Left cardiac atrium (tissue), 4 donors: Measurements from ENCODE around the gene GLIPR2. TPM values are rescaled to one million over a fixed set of nuclear protein-coding genes. Genes with fewer than 3 reads are reported as not detected.

Source experiments
- ATAC-seq, 2 donors: fragments of 200-7000 bp; cut with Tn5 transposase; one replicate each; pipeline ENCODE4 v1.9.1; 2020; ENCODE audit warnings: mild to moderate bottlenecking in 2 of 2, moderate library complexity in 2 of 2
- DNase-seq: peaks from one replicate; pipeline ENCODE4 v3.0.0-alpha.2; 2020
- intact Hi-C, 2 donors: fragments of 100-400 bp; cut with DNase I; formaldehyde crosslinking; loops; one replicate each; pipeline versions ENCODE4 v1.14.1 to v1.15.1; 2022 to 2023
- total RNA-seq, 2 donors: library from RNA; stranded (reverse); fragmentation: NEBNext Ultra II Directional; extraction: Animal tissue kit (Norgen Biotek cat#: 25700); gene quantifications; one replicate each; pipeline ENCODE4 v1.2.1, GENCODE V29; 2021
- donor health status: DM: no; HTN: yes; CAD: no.
- donor health status: DM: no; HTN: yes; CAD: no; lungs with severe emphysema.
- donor health status: DM: yes; HTN: yes; CAD: no.
- donor health status: Dilated cardiomyopathy.

GLIPR2 gene
- total RNA-seq, 2 donors from 2014 or later, result 14.7 to 19.7 TPM

DNA sequence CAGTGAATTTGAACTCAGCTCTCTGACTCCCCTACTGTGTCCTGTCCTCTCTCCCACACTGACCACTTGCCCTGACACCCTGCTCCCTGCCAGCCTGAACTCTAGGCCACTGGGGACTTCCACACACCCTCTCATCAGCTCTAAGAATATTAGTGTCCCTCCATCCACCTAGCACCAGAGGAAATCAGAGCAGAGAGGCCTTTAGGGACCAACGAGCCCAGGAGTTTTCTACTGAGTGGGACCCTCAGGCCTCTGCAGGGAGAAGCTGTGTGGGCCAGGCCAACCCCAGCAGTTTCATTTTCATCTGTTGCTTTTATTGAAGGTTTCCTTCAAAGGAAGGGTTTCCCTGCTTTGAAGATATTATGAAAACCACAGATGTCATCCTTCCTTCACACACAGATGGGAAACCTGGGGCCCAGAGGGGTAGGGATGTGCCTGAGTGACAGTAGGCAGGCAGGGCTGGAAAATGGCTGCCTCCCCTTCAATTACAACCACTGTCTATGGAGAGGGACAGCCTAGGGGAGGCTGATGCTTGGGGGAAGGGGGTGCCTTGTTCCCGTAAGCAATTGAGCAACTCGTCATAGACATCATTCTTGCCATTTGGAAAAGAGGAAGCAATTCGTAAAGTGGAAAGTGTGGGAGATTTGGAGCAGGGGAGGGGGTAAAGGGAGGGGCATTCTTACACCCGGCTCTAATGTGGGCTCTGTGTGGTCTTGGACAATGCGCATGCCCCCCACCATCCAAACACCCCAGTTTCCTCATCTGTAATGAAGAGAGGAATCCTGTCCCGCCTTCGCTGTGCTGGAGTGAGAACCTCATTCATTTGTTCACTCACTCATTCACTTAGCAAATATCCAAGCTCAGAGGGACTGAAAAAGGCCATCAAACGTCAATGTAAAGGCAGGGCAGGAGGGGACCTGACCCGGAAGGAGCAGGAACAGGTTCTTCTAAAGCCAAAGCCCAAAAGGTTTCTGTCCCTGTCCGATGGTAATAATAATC lies 3.9 kb downstream of the GLIPR2 start:
- no peak for DNase-seq
- intact Hi-C loops, result no loop called here
- no peak for ATAC-seq

DNA sequence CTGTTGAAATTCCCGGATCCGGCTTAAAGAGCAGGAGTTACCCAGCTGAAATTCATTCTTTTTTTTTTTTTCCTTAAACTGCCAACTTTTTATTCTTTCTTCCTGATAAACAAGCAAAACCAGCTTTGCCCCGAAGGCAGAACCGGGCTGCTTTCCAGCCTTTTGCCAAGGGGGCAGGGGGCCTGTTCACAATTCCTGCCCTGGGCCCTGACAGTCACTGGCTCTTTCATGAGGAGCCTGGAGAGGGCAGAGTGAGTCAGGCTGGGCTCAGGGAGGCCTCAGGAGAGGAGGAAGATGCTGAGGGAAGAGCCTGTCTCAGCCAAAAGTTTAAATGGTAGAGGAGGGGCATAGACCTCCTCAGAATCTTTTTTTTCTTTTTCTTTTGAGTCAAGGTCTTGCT lies 4.8 kb downstream of the GLIPR2 start:
- ATAC-seq (no peak), DNase-seq (no peak)
- intact Hi-C loops, result no loop called here

DNA sequence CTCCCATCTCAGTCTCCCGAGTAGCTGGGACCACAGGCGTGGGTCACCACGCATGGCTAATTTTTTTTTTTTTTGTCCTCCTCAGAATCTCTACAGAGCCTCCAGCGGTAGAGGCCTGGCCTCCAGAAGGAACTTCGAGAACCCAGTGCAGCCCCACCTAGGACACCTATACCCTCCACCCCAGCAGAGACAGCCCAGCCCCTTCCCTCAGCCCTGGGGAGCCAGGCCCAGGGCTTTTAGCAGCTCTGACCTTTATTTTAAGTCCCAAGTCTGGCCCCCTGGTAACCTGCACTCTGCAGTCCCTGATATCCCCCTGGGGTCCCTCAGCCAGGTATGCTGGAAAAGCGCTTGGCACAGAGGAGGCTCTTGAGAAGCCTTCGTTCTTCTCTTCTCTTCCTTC lies 5.2 kb downstream of the GLIPR2 start:
- intact Hi-C loops, result no loop called here
- no peak for ATAC-seq
- DNase-seq, result no peak

DNA sequence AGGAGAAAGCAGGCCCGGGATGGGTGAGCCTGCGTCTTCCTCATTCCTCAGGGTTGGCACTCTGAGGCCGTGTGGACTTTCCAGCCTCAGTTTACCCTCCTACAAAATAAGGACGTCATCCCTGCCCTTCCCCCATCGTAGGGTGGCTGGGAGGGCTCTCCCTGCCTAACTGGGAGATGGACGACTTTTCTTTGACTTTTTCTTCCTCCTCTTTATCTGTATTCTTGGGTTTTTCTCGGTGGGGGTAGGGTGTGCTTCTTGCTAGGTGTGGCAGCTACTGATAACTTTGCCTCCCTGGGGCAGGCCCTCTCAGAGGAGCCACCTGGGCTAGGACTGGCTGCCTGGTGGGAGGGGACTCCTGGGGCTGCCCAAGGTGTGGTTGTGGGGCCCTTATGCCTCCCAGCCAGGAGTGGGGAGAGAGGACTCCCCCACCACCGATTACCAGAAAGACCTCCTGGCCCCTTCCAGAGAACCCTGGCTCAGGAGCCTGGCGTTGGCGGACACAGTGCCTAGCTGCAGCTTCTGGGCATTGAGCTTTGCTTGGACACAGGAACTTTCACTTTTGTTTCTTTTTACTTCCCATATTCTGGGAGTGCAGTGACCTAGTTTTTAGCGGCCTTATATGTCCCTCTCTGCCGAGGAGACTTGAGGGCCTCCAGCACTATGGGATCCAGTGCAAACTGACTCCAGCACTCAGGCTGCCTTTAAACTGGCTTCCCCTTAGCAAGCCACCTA lies 6.1 kb downstream of the GLIPR2 start:
- DNase-seq (no peak), ATAC-seq (peak; percentile 33 to 68)
- intact Hi-C loops, result no loop called here

DNA sequence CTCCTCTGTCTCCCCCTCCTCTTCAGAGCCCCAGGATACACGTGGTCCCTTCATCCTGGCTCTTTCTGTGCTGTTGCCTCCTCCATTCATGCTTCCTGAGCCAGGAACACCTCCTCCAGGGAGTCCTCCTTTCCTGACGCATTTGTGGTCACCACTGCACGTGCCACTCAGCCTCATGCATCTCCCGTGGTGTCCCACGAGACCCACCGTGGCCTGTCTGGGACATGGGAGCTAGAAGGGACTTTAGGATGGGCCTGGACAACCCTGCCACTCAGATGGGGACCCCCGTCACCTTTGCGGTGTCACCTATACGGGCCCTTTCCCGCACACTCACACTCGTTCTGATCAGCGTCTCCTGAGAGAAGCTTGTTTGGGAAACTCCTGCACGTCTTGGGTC lies 6.7 kb downstream of the GLIPR2 start:
- DNase-seq, result no peak
- intact Hi-C loops, result no loop called here
- ATAC-seq, result no peak

DNA sequence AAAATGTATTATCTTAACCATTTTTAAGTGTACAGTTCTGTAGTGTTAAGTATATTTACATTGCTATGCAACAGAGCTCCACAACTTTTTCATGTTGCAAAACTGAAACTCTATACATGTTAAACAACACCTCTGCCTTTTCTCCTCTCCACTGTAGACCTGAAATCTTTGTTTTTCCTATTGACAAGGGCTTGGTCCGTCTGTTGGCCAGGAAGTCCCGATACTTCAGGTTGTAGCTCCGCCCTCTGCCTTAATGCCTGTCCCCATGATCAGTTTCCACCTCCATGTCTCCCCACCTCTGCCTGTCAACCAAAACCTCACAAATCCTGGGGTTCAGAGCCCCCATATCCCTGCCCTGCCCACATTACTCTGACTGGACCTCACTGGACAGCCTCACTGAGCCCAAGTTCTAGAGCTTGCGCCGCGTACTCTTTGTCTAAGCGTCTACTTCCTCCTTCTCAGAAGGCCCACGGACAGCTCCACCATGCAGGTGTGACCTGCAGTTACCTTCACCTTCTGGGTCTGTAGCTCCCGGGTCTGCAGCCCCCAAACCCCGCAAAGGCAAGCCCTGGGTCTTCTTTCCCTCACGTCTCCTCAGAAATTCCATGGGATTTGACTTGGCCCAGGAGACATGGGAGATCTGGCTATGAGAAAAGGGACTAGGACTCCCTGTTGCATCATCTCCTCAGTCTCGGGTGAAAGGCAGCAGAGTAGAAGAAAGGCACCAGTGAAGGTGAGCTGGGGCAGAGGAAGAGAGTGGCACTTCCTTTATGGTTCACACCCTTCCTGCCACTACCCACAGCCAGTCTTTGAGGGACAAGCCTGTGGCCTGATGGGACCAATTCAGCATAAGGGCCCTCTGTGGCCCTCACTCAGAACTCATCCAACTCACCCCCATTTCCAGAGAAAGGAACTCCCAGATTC lies 8.0 kb downstream of the GLIPR2 start:
- intact Hi-C loops, result no loop called here
- DNase-seq (no peak), ATAC-seq (no peak)

DNA sequence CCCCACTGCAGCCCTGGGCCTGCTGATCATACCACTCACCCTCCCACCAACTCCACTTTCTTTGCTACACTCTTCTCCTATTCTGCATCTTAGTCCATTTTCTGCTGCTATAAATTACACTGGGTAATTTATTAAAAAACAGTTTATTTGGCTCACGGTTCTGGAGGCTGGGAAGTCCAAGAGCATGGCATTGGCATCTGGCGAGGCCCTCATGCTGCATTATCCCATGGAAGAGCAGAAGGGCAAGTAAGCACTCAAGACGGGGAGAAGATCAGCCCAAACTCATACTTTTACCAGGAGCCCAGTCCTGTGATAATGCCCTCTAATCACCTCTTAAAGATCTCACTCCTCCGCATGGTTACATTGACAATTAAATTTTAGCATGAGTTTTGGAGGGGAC lies 9.4 kb downstream of the GLIPR2 start:
- intact Hi-C loops, result no loop called here
- DNase-seq (no peak), ATAC-seq (no peak)

DNA sequence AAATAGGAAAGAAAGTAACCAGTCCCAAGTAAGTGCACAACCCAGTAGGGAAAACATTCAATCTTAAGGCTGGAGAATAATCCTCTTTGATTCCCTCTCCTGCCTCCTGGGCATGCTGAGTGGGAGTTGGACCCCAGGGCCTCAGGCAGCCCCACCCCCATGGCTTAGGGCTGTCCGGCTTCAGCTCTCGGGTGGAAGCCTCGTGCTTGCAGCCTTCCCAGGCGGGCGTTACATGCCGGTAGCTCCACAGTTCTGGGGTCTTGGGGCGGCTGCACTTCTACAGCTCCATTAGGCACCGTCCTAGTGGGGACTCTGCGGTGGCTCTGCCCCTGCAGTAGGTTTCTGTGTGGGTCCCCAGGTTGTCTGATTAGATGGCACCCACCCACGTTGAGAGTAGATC lies 10.1 kb downstream of the GLIPR2 start:
- DNase-seq, result no peak
- intact Hi-C loops, result no loop called here

DNA sequence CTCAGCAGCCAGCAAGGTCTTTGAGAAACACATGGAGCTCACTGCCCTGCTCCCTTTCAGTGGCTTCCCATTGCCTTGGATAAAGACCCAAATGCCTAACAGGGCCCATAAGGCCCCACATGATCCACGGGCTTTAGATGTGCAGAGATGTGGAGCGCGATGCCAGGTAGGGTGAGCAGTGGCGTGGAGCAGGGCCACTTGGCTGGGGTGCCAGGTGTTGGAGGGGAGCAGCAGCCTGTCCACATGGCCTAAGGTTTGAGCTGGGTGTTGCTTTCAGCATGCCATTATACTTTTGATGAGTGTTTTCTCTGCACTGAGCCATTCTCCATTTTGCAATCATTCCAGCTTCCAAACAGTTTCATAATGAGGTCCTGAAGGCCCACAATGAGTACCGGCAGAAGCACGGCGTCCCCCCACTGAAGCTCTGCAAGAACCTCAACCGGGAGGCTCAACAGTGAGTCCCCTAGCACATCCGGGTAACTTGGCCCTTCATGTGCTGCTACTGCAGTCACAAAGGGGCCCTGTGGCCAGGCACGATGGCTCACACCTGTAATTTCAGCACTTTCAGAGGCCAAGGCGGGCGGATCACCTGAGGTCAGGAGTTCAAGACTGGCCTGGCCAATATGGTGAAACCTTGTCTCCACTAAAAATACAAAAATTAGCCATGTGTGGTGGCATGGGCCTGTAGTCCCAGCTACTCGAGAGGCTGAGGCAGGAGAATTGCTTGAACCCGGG lies 11.1 kb downstream of the GLIPR2 start:
- no peak for DNase-seq
- intact Hi-C loops, result no loop called here

More for the DNA sequence above, 10.1 kb downstream of the GLIPR2 start:
- no peak for ATAC-seq

DNA sequence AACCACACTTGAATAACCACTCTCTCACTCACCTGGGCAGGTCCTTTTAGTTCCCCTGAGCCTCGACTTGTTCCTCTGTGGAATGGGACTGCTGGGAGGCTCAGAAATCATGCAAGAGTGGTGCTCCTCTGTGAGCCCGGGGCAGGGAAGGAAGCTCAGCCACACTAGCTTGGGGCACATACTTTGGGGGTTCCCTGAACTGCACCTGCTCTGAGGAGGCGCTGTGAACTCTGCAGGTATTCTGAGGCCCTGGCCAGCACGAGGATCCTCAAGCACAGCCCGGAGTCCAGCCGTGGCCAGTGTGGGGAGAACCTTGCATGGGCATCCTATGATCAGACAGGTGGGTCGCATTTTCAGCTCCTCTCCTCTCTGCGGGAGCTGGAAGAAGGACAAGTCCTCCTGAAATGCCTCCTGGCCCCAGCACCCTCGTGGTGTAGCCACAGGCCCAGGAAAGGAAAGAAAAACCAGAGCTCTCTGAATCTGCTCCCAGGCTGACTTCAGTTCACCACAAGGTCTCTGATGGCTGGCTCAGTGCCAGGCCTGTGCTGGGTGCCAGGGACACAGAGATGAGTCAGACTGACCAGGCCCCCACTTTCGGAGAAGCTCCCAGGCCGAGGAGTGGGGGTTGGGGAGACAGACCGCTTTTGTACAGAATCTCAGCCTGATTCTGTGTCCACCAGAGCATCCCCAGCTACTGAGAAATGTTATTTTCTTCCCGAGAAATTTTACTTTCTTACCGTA lies 11.9 kb downstream of the GLIPR2 start:
- peak; percentile 96 for DNase-seq
- intact Hi-C loops, result no loop called here
- ATAC-seq, result peak; percentile 89 to 91

More for the DNA sequence above, 11.1 kb downstream of the GLIPR2 start:
- ATAC-seq, result no peak

DNA sequence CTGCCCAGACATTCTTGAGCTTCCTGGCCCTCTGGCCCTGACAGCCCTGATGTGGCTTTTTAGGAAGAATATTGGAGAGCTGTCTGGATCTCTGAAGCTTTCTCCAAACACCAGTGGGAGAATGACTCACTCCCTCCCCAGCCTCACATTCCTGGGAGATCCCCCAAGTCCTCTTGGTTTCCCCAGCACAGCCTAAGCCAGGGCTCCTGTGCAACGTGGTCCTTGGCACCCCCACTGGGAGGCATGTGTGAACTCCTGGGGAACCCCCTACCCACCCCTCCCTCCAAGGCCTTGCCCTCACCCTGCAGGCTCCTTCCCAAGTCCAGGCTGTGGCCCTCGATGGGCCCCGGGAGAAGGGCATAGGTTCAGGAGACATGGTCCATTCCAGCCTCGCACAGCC lies 12.7 kb downstream of the GLIPR2 start:
- DNase-seq (no peak), ATAC-seq (peak; percentile 38 to 55)
- intact Hi-C loops, result no loop called here

DNA sequence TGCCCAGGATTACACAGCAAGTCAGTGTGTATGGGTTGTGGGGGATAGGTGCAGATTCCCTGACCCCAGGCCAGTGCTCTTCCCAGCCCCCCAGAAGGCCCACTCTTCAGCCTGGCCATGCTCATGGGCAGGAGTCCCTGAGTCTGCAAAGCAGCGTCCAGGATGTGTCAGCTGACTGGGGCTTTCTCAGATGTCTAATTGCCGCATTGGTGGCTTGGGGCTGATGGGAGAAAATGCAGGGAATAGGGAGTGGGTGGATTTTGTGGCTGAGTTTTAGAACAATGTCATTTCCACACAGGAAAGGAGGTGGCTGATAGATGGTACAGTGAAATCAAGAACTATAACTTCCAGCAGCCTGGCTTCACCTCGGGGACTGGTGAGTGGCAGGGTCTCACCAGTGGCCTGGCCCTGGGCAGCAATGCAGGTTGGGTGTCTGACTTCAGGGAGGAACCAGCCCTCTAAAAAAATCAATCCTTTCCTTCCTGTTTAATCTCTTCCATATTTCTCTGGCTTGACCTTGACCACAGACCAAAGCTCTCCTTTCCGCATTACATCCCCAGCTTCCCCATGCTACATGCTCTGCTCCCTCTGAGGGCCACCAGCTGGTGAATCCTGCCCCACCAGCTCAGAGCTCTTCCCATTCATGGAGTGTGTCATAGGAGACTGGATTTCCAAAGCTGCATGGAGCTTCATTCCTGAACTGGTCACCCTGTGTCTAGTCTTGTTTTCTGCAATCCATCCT lies 14.2 kb downstream of the GLIPR2 start:
- intact Hi-C loops, result no loop called here
- ATAC-seq (no peak), DNase-seq (no peak)

DNA sequence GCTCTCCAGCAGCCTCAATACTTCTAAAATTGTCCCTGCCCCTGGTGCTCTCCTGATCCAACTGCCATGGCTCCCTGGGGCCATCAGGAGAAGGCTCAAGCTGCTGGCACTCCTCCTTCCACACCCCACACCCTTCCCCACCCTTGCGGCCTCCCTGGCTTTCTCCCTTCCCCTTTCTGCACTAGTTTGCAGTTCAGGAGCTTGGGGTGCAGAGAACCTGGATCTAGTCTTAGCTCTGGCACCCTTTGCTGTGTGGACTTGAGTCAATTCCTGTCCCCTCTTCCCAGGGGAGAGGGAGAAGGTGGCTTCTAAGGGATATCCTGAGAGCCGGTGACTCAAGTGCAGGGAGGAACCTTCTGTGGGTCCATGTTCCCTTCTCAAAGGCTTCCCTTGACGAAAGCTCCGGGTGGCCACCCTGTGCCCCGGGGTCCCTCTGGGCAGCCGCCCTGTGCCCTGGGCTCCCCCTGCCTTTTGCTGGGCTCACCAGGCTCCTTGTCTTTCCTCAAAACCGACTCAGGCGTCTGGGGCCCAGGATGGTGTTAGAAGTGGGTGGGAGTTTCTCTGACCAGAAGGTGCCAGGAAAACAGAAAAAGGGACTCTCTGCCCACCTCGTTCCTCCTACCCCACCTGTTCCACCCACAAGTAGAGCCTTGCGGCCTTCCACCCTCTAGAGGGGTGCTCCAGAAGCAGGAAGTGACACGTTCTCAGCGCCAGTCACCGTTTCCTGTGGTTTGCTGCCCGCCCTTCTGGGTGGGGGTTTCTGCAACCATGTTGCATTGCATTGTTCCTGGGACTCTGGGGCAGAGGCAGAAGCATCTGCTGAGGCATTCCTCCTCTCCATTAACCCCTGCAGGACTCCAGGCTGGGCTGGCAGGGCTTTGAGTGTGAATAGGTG lies 15.0 kb downstream of the GLIPR2 start:
- DNase-seq (peak; percentile 75), ATAC-seq (peak; percentile 40 to 42)
- intact Hi-C loops, result no loop called here

DNA sequence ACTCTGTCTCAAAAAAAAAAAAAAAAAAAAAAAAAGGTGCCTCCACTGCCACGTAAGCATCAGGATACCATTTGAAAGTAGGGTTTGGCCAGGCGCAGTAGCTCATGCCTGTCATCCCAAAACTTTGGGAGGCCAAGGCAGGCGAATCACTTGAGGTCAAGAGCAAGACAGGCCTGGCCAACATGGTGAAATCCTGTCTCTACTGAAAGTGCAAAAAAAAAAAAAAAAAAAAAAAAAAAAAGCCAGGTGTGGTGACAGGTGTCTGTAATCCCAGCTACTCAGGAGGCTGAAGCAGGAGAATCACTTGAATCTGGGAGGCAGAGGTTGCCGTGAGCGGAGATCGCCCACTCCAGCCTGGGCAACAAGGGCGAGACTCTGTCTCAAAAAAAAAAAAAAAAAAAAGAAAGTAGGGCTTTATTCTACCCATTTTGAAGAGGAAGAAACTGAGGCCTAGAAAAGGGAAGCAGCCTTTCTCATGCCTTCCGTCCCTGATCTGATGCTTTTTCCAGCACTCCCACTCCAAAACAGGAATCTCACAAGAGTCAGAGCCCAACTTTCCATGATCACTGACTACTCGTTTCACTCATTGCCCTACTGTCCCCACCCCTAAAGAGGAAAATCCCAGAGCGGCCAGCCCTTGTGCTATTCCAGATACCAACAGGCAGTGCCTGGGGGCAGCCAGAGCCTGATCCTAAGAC lies 16.4 kb downstream of the GLIPR2 start:
- ATAC-seq (no peak), DNase-seq (no peak)
- intact Hi-C loops, result no loop called here

DNA sequence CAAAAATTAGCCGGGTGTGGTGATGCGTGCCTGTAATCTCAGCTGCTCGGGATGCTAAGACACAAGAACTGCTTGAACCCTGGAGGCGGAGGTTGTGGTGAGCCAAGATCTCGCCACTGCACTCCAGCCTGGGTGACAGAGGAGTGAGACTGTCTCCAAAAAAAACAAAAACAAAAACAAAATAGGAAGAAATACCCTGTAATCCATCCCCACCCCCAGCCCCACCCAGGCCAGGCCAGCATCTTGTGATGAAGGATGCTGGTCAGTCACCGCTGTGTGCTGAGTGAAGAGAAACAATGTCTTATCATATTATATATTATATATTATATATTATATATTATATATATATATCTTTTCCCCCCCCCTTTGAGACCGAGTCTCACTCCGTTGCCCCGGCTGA lies 17.2 kb downstream of the GLIPR2 start:
- intact Hi-C loops, result no loop called here
- ATAC-seq (no peak), DNase-seq (no peak)
